B cell (primary cell): ENCODE measurements around the gene GALNT17. TPM values are rescaled to one million over a fixed set of nuclear protein-coding genes. Genes with fewer than 3 reads are reported as not detected.

Experiments used
- ATAC-seq: fragments of 200-7000 bp; cut with Tn5 transposase; one replicate; pipeline ENCODE4 v1.10.0; 2021; ENCODE audit warnings: low read depth, mild to moderate bottlenecking, moderate number of reproducible peaks, moderate library complexity
- CTCF ChIA-PET: fragments of 350-600 bp; sonication (Branson Sonifier 250); formaldehyde crosslinking; loops from one replicate; lab custom pipeline; 2021; ENCODE audit warnings: antibody characterized with exemption, inconsistent platforms; lab: Charles Lee
- POLR2A ChIA-PET: fragments of 350-600 bp; sonication (Branson Sonifier 250); formaldehyde crosslinking; loops from one replicate; lab custom pipeline; 2021; ENCODE audit warnings: antibody characterized with exemption; lab: Charles Lee
- DNase-seq: peaks from one replicate; pipeline ENCODE4 v3.0.0; 2013
- H2AFZ ChIP-seq: 2 replicates; pipeline ENCODE4 v1.6.1; 2012; ENCODE audit warnings: mild to moderate bottlenecking, low read depth, low read length; ENCODE audit not compliant: insufficient read depth, poor library complexity, severe bottlenecking
- H3K27ac ChIP-seq, 2 donors: 1 replicate in 1 of 2; 2 replicates in 1 of 2; pipeline ENCODE4 v1.5.1; 2012 to 2013; ENCODE audit warnings: low read length in 2 of 2, mild to moderate bottlenecking in 2 of 2, moderate library complexity in 1 of 2
- H3K27me3 ChIP-seq, 4 experiments: fragments of 200-600 bp in 1 of 4; sonication (generic) in 1 of 4; replicated peaks in 1 of 4; 1 replicate in 2 of 4; 2 replicates in 2 of 4; pipeline versions ENCODE4 v1.6.1 to v1.7.0; 2013 to 2016; ENCODE audit warnings: low read length in 3 of 4, mild to moderate bottlenecking in 2 of 4, mixed read lengths in 1 of 4, moderate library complexity in 1 of 4; ENCODE audit not compliant: insufficient read depth in 4 of 4, control insufficient read depth in 3 of 4; ENCODE audit errors: control extremely low read depth in 1 of 4
- H3K36me3 ChIP-seq, 2 experiments: replicated peaks in 1 of 2; 1 replicate in 1 of 2; 2 replicates in 1 of 2; pipeline versions ENCODE4 v1.6.1 to v1.7.1; 2013; ENCODE audit warnings: low read length in 1 of 2; ENCODE audit not compliant: insufficient read depth in 2 of 2, control insufficient read depth in 1 of 2; ENCODE audit errors: control extremely low read depth in 1 of 2, extremely low read depth in 1 of 2
- H3K4me1 ChIP-seq, 2 donors: fragments of 200-600 bp in 1 of 2; sonication (generic) in 1 of 2; 1 replicate in 1 of 2; 2 replicates in 1 of 2; pipeline versions ENCODE4 v1.5.1 to v1.6.1; 2013 to 2017; ENCODE audit warnings: low read length in 2 of 2; ENCODE audit not compliant: control insufficient read depth in 2 of 2, insufficient read depth in 2 of 2
- H3K4me2 ChIP-seq: replicated peaks from 2 replicates; pipeline ENCODE3; 2012; ENCODE audit warnings: mild to moderate bottlenecking, low read depth, low read length; ENCODE audit not compliant: poor library complexity, severe bottlenecking
- H3K4me3 ChIP-seq, 5 experiments: fragments of 200-600 bp in 1 of 5; sonication (generic) in 1 of 5; 1 replicate in 3 of 5; 2 replicates in 2 of 5; pipeline versions ENCODE4 v1.5.1 to v1.7.0; 2011 to 2016; ENCODE audit warnings: low read length in 4 of 5, mild to moderate bottlenecking in 4 of 5, low read depth in 2 of 5, control low read depth in 1 of 5, moderate library complexity in 1 of 5; ENCODE audit not compliant: insufficient read depth in 1 of 5; ENCODE audit errors: control extremely low read depth in 1 of 5, extremely low read depth in 1 of 5
- H3K79me2 ChIP-seq: fragments of 200-600 bp; sonication (generic); one replicate; pipeline ENCODE4 v1.6.0; 2016; ENCODE audit warnings: low read length; ENCODE audit not compliant: control insufficient read depth, insufficient read depth
- H3K9ac ChIP-seq: fragments of 200-600 bp; sonication (generic); 2 replicates; pipeline ENCODE4 v1.6.1; 2017; ENCODE audit warnings: mild to moderate bottlenecking, low read length, moderate library complexity
- H3K9me3 ChIP-seq, 3 donors: one replicate each; pipeline versions ENCODE4 v1.6.1 to v1.7.1; 2013; ENCODE audit warnings: low read length in 2 of 3; ENCODE audit not compliant: control insufficient read depth in 2 of 3, insufficient read depth in 1 of 3; ENCODE audit errors: control extremely low read depth in 1 of 3
- H4K20me1 ChIP-seq: 2 replicates; pipeline ENCODE4 v1.6.0; 2012; ENCODE audit warnings: mild to moderate bottlenecking, low read length; ENCODE audit not compliant: insufficient read depth, control insufficient read depth, poor library complexity, severe bottlenecking
- H3K27ac Mint-ChIP-seq: one replicate; pipeline ENCODE4 v1.8.0; 2021; ENCODE audit warnings: mixed read lengths
- H3K27me3 Mint-ChIP-seq: one replicate; pipeline ENCODE4 v1.8.0; 2021; ENCODE audit warnings: mixed read lengths
- H3K4me1 Mint-ChIP-seq: one replicate; pipeline ENCODE4 v1.8.0; 2021; ENCODE audit warnings: mixed read lengths
- H3K4me3 Mint-ChIP-seq: one replicate; pipeline ENCODE4 v1.8.0; 2021; ENCODE audit warnings: mixed read lengths
- H3K9me3 Mint-ChIP-seq: one replicate; pipeline ENCODE4 v1.8.0; 2022; ENCODE audit warnings: mixed read lengths; ENCODE audit not compliant: insufficient read depth
- EZH2 ChIP-seq: IDR thresholded peaks from 2 replicates; pipeline ENCODE4 v1.6.1; 2012; ENCODE audit warnings: borderline replicate concordance, low read depth, mild to moderate bottlenecking, moderate library complexity, low read length; ENCODE audit not compliant: insufficient read depth, poor library complexity, severe bottlenecking
- WGBS: methylation state at CpG from one replicate; pipeline ENCODE4 v1.1.5; 2013; ENCODE audit warnings: missing lambda C conversion rate; ENCODE audit not compliant: insufficient coverage; 5-methylcytosine and 5-hydroxymethylcytosine counted together
- intact Hi-C: fragments of 100-400 bp; cut with micrococcal nuclease; formaldehyde crosslinking; loops from one replicate; pipeline ENCODE4 v1.10.0; 2022
- polyA plus RNA-seq: library from polyadenylated mRNA; depleted of rRNA; stranded (reverse); fragments of >200 nt; gene quantifications from 2 replicates; pipeline ENCODE4 v1.2.3, GENCODE V29; 2012
- total RNA-seq, 2 donors: library from RNA; stranded (reverse); fragments of 120-200 nt in 1 of 2; gene quantifications; 1 replicate in 1 of 2; 2 replicates in 1 of 2; pipeline versions ENCODE4 v1.2.3 to v1.2.4, GENCODE V29; 2013 to 2022
- TF ChIP-seq, protein P1 (sequence below): fragments of 200-600 bp; IDR thresholded peaks from one replicate; pipeline ENCODE4 v1.8.0; 2022; ENCODE audit warnings: antibody characterized with exemption, mild to moderate bottlenecking

GALNT17 gene
- total and polyA plus RNA-seq, 2 donors (not counting 1 experiment from before 2014, with no cell fraction given): not detected

DNA sequence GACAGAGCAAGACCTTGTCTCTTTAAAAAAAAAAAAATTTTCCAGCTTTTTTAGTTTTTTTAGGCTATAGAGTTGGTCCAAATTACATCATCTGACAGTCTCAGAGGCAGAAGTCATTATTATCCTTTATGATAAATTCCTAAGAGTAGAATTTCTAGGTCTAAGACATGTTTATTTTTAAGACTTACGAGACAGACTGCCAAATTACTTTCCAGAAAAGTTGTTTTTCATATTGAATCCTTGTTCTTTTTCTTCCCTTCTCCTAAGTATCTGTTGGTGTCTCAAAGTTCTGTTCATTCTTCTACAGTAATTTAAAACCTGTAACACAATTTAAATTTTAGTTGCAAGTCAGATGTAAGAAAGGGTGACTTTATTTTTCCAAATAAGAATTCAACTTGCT lies 421.4 kb downstream of the GALNT17 start:
- intact Hi-C loops: no loop called here
- Mint-ChIP-seq H3K4me3 (no peak overlapping the region), H3K9me3 (peaks cover 3% of the 10 kb centered on the region), H3K27me3 (no peaks in the 10 kb centered on the region), H3K27ac (no peak overlapping the region), H3K4me1 (no peaks in the 10 kb centered on the region)
- WGBS: no CpG with 5 or more reads among the region's 1 CpG
- no peak overlapping the region for H3K4me2 ChIP-seq
- H3K9ac ChIP-seq: no peak overlapping the region
- POLR2A ChIA-PET: no interaction called here
- H3K27me3 ChIP-seq: no peaks in the 10 kb centered on the region
- no peaks in the 10 kb centered on the region for H4K20me1 ChIP-seq
- no peaks in the 10 kb centered on the region for H3K79me2 ChIP-seq
- CTCF ChIA-PET: no interaction called here
- no peaks in the 10 kb centered on the region for H3K36me3 ChIP-seq
- no peak for DNase-seq
- no peak for TF ChIP-seq EZH2
- TF ChIP-seq, protein P1, sequence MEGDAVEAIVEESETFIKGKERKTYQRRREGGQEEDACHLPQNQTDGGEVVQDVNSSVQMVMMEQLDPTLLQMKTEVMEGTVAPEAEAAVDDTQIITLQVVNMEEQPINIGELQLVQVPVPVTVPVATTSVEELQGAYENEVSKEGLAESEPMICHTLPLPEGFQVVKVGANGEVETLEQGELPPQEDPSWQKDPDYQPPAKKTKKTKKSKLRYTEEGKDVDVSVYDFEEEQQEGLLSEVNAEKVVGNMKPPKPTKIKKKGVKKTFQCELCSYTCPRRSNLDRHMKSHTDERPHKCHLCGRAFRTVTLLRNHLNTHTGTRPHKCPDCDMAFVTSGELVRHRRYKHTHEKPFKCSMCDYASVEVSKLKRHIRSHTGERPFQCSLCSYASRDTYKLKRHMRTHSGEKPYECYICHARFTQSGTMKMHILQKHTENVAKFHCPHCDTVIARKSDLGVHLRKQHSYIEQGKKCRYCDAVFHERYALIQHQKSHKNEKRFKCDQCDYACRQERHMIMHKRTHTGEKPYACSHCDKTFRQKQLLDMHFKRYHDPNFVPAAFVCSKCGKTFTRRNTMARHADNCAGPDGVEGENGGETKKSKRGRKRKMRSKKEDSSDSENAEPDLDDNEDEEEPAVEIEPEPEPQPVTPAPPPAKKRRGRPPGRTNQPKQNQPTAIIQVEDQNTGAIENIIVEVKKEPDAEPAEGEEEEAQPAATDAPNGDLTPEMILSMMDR: no peak
- no peak overlapping the region for H3K4me3 ChIP-seq
- peaks cover 0 to 23% (median 0%) of the 10 kb centered on the region in 3 donors for H3K9me3 ChIP-seq
- no peak overlapping the region for H3K27ac ChIP-seq
- ATAC-seq: no peak
- H3K4me1 ChIP-seq: no peaks in the 10 kb centered on the region
- no peak overlapping the region for H2AFZ ChIP-seq

DNA sequence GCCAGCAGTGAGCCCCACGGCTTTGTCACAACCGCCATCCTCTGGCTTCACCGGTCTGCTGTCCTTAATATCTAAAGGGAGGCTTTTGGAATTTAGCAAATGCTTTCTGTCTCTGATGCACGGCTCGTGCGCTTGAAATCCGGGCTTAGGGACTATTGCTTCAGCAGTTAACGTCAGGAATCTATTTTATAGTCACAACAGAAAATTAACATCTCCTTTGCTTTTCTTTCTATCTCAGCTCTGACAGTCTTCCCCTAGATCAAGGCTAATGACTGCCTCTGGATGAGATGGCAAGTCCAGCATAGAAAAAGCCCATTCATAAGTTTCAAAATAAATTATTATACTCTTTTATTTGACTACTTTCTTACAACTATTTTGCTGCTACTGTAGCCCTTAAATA lies 423.8 kb downstream of the GALNT17 start:
- intact Hi-C loops: no loop called here

More for the DNA sequence above, 423.8 kb downstream of the GALNT17 start:
- TF ChIP-seq, protein P1: no peak
- TF ChIP-seq EZH2: no peak
- H3K4me3 Mint-ChIP-seq: no peak overlapping the region
- no peak overlapping the region for H3K27ac Mint-ChIP-seq
- CTCF ChIA-PET: no interaction called here
- H3K9me3 ChIP-seq: peaks cover 0 to 22% (median 0%) of the 10 kb centered on the region in 3 donors
- H3K27me3 ChIP-seq: no peaks in the 10 kb centered on the region
- POLR2A ChIA-PET: no interaction called here
- no peak for DNase-seq
- H3K9me3 Mint-ChIP-seq: peaks cover 3% of the 10 kb centered on the region
- no peak overlapping the region for H3K4me2 ChIP-seq
- WGBS: 95% methylated on average over 7 of the region's 8 CpGs
- H2AFZ ChIP-seq: no peak overlapping the region
- H3K36me3 ChIP-seq: no peaks in the 10 kb centered on the region
- H4K20me1 ChIP-seq: no peaks in the 10 kb centered on the region
- H3K27ac ChIP-seq: no peak overlapping the region
- H3K9ac ChIP-seq: no peak overlapping the region
- H3K27me3 Mint-ChIP-seq: no peaks in the 10 kb centered on the region
- H3K4me1 ChIP-seq: no peaks in the 10 kb centered on the region
- H3K4me1 Mint-ChIP-seq: no peaks in the 10 kb centered on the region
- H3K4me3 ChIP-seq: no peak overlapping the region
- ATAC-seq: no peak
- no peaks in the 10 kb centered on the region for H3K79me2 ChIP-seq
